ENCODE measurements around the gene MBNL1.

MBNL1 gene

DNA sequence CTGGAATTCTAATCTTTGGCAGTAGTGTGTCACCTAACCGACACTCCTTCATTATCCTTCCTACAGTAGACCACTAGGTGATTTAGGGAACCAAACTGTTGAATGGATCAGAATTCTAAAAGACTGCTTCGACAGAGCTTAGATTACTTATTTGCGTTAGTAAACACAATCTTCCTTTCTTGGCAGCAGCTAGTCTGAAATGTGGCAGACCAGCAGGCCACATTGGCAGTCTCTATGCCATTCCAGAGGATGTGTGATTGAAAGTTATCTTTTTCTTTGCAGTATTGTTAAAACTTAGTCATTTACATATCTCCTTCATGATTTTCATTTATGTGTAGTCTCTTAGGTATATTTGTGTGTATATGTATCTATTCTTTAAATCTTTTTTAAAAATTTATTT is 23.6 kb downstream of the MBNL1 start:
- Histone ChIP-seq H2BK12ac (ENCODE audit: low read length) (no peak overlapping the region), H2AK5ac (ENCODE audit: low read length) (no peak overlapping the region), H3K23ac (ENCODE audit: low read length) (no peak overlapping the region), H3K9ac (ENCODE audit: low read length) (no peak overlapping the region), H3K27ac (ENCODE audit: low read depth, low read length) (no peak overlapping the region), H4K8ac (ENCODE audit: low read depth, low read length) (no peak overlapping the region), H3K4me3 (ENCODE audit: low read depth, low read length) (no peak overlapping the region), H3K36me3 (ENCODE audit: control insufficient read depth in 1 of 2, insufficient read depth in 2 of 2, low read length in 2 of 2) (no peaks in the 10 kb centered on the region), H4K12ac (ENCODE audit: low read depth, low read length) (no peak overlapping the region), H3K4ac (ENCODE audit: low read depth, low read length) (no peak overlapping the region), H3K14ac (ENCODE audit: low read length) (no peak overlapping the region), H4K91ac (ENCODE audit: low read depth, low read length) (no peak overlapping the region), H3K9me3 (ENCODE audit: insufficient read depth, low read depth, low read length) (no peaks in the 10 kb centered on the region), H2AFZ (ENCODE audit: insufficient read depth, low read length, poor library complexity) (no peak overlapping the region), H3K4me2 (ENCODE audit: low read length) (no peak overlapping the region), H3K79me1 (ENCODE audit: low read length) (no peaks in the 10 kb centered on the region), H3K18ac (ENCODE audit: low read length) (no peak overlapping the region), H3K4me1 (ENCODE audit: control insufficient read depth in 1 of 2, insufficient read depth in 2 of 2, low read length in 2 of 2) (no peaks in the 10 kb centered on the region), H3K27me3 (ENCODE audit: insufficient read depth, low read length) (no peaks in the 10 kb centered on the region), H3K79me2 (ENCODE audit: control insufficient read depth, insufficient read depth, low read length, poor library complexity) (no peaks in the 10 kb centered on the region), H2BK120ac (ENCODE audit: insufficient read depth, low read length, poor library complexity) (no peak overlapping the region), H2BK5ac (ENCODE audit: low read depth, low read length, poor library complexity) (no peak overlapping the region)
- no CpG with 5 or more reads among the region's 3 CpGs for WGBS (ENCODE audit: extremely low coverage, insufficient coverage, insufficient read length)
- DNase-seq = no peak

GRCh38 chr3:152293347-152294006 is 24.7 kb downstream of the MBNL1 start:
- Histone ChIP-seq H3K9me3 (ENCODE audit: insufficient read depth, low read depth, low read length) (no peaks in the 10 kb centered on the region), H3K36me3 (ENCODE audit: control insufficient read depth in 1 of 2, insufficient read depth in 2 of 2, low read length in 2 of 2) (no peaks in the 10 kb centered on the region), H3K18ac (ENCODE audit: low read length) (no peak overlapping the region), H4K12ac (ENCODE audit: low read depth, low read length) (no peak overlapping the region), H2AFZ (ENCODE audit: insufficient read depth, low read length, poor library complexity) (no peak overlapping the region), H3K27ac (ENCODE audit: low read depth, low read length) (no peak overlapping the region), H4K91ac (ENCODE audit: low read depth, low read length) (no peak overlapping the region), H3K23ac (ENCODE audit: low read length) (no peak overlapping the region), H2BK5ac (ENCODE audit: low read depth, low read length, poor library complexity) (no peak overlapping the region), H2BK12ac (ENCODE audit: low read length) (no peak overlapping the region), H2BK120ac (ENCODE audit: insufficient read depth, low read length, poor library complexity) (no peak overlapping the region), H3K9ac (ENCODE audit: low read length) (no peak overlapping the region), H3K4me2 (ENCODE audit: low read length) (no peak overlapping the region), H3K79me1 (ENCODE audit: low read length) (no peaks in the 10 kb centered on the region), H3K4ac (ENCODE audit: low read depth, low read length) (no peak overlapping the region), H4K8ac (ENCODE audit: low read depth, low read length) (no peak overlapping the region), H3K4me3 (ENCODE audit: low read depth, low read length) (no peak overlapping the region), H2AK5ac (ENCODE audit: low read length) (no peak overlapping the region), H3K4me1 (ENCODE audit: control insufficient read depth in 1 of 2, insufficient read depth in 2 of 2, low read length in 2 of 2) (no peaks in the 10 kb centered on the region), H3K14ac (ENCODE audit: low read length) (no peak overlapping the region), H3K27me3 (ENCODE audit: insufficient read depth, low read length) (no peaks in the 10 kb centered on the region), H3K79me2 (ENCODE audit: control insufficient read depth, insufficient read depth, low read length, poor library complexity) (no peaks in the 10 kb centered on the region)
- DNase-seq = no peak
- 100% methylated on average over 1 of the region's 1 CpG for WGBS (ENCODE audit: extremely low coverage, insufficient coverage, insufficient read length)

DNA sequence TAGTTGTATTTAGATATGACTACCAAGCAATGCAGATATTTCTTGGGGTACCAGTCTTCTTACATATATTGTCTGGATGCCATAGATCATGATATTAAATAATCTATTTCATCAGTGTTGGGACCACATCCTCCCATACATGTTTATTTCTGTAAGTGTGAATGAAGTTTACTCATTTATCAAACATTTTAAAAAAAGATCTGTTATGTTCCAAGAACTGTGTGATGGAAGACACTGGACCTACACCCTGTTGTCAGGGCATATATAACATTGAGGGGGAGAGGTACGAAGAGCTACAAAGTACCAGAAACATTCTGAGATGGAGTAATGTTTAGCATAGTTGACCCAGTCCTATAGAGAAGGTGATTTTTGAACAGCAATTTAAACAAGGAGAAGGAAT is 26.6 kb downstream of the MBNL1 start:
- Histone ChIP-seq H3K27ac (ENCODE audit: low read depth, low read length) (no peak overlapping the region), H3K79me2 (ENCODE audit: control insufficient read depth, insufficient read depth, low read length, poor library complexity) (no peaks in the 10 kb centered on the region)

GRCh38 chr3:152295806-152296205 is 27.1 kb downstream of the MBNL1 start:
- no peak overlapping the region for H2BK5ac ChIP-seq (ENCODE audit: low read depth, low read length, poor library complexity)
- H4K12ac ChIP-seq (ENCODE audit: low read depth, low read length) = no peak overlapping the region
- H4K8ac ChIP-seq (ENCODE audit: low read depth, low read length) = no peak overlapping the region
- H3K4me1 ChIP-seq (ENCODE audit: control insufficient read depth in 1 of 2, insufficient read depth in 2 of 2, low read length in 2 of 2) = peaks cover 0 to 2% of the 10 kb centered on the region in 2 experiments
- no CpG with 5 or more reads among the region's 1 CpG for WGBS (ENCODE audit: extremely low coverage, insufficient coverage, insufficient read length)
- H2BK120ac ChIP-seq (ENCODE audit: insufficient read depth, low read length, poor library complexity) = no peak overlapping the region
- H3K9ac ChIP-seq (ENCODE audit: low read length) = no peak overlapping the region
- H2BK12ac ChIP-seq (ENCODE audit: low read length) = no peak overlapping the region
- H3K79me2 ChIP-seq (ENCODE audit: control insufficient read depth, insufficient read depth, low read length, poor library complexity) = no peaks in the 10 kb centered on the region
- no peak overlapping the region for H3K4me3 ChIP-seq (ENCODE audit: low read depth, low read length)
- H3K18ac ChIP-seq (ENCODE audit: low read length) = no peak overlapping the region
- no peaks in the 10 kb centered on the region for H3K79me1 ChIP-seq (ENCODE audit: low read length)
- no peak overlapping the region for H3K4me2 ChIP-seq (ENCODE audit: low read length)
- H4K91ac ChIP-seq (ENCODE audit: low read depth, low read length) = no peak overlapping the region
- no peak overlapping the region for H3K27ac ChIP-seq (ENCODE audit: low read depth, low read length)
- no peaks in the 10 kb centered on the region for H3K9me3 ChIP-seq (ENCODE audit: insufficient read depth, low read depth, low read length)
- no peak for DNase-seq
- no peak overlapping the region for H3K23ac ChIP-seq (ENCODE audit: low read length)
- no peak overlapping the region for H3K14ac ChIP-seq (ENCODE audit: low read length)
- no peaks in the 10 kb centered on the region for H3K27me3 ChIP-seq (ENCODE audit: insufficient read depth, low read length)
- peaks cover 2 to 3% of the 10 kb centered on the region in 2 experiments for H3K36me3 ChIP-seq (ENCODE audit: control insufficient read depth in 1 of 2, insufficient read depth in 2 of 2, low read length in 2 of 2)
- H2AFZ ChIP-seq (ENCODE audit: insufficient read depth, low read length, poor library complexity) = no peak overlapping the region
- no peak overlapping the region for H3K4ac ChIP-seq (ENCODE audit: low read depth, low read length)
- no peak overlapping the region for H2AK5ac ChIP-seq (ENCODE audit: low read length)

More for the DNA sequence above, 26.6 kb downstream of the MBNL1 start:
- Histone ChIP-seq H3K23ac (ENCODE audit: low read length) (no peak overlapping the region), H3K79me1 (ENCODE audit: low read length) (no peaks in the 10 kb centered on the region), H3K18ac (ENCODE audit: low read length) (no peak overlapping the region), H3K14ac (ENCODE audit: low read length) (no peak overlapping the region), H4K12ac (ENCODE audit: low read depth, low read length) (no peak overlapping the region), H3K4ac (ENCODE audit: low read depth, low read length) (no peak overlapping the region), H3K9me3 (ENCODE audit: insufficient read depth, low read depth, low read length) (no peaks in the 10 kb centered on the region), H2AFZ (ENCODE audit: insufficient read depth, low read length, poor library complexity) (no peak overlapping the region), H3K9ac (ENCODE audit: low read length) (no peak overlapping the region), H3K27me3 (ENCODE audit: insufficient read depth, low read length) (no peaks in the 10 kb centered on the region), H3K4me2 (ENCODE audit: low read length) (no peak overlapping the region), H2BK5ac (ENCODE audit: low read depth, low read length, poor library complexity) (no peak overlapping the region), H4K91ac (ENCODE audit: low read depth, low read length) (no peak overlapping the region), H2AK5ac (ENCODE audit: low read length) (no peak overlapping the region), H2BK120ac (ENCODE audit: insufficient read depth, low read length, poor library complexity) (no peak overlapping the region), H3K4me3 (ENCODE audit: low read depth, low read length) (no peak overlapping the region), H2BK12ac (ENCODE audit: low read length) (no peak overlapping the region), H4K8ac (ENCODE audit: low read depth, low read length) (no peak overlapping the region), H3K36me3 (ENCODE audit: control insufficient read depth in 1 of 2, insufficient read depth in 2 of 2, low read length in 2 of 2) (peaks cover 2 to 3% of the 10 kb centered on the region in 2 experiments), H3K4me1 (ENCODE audit: control insufficient read depth in 1 of 2, insufficient read depth in 2 of 2, low read length in 2 of 2) (peaks cover 0 to 2% of the 10 kb centered on the region in 2 experiments)
- no peak for DNase-seq
- WGBS (ENCODE audit: extremely low coverage, insufficient coverage, insufficient read length) = no CpG with 5 or more reads among the region's 1 CpG

All from trophoblast cell (in vitro differentiated cells and primary cell).